Measurements from ENCODE around the gene NOTCH1.

The NOTCH1 gene

DNA sequence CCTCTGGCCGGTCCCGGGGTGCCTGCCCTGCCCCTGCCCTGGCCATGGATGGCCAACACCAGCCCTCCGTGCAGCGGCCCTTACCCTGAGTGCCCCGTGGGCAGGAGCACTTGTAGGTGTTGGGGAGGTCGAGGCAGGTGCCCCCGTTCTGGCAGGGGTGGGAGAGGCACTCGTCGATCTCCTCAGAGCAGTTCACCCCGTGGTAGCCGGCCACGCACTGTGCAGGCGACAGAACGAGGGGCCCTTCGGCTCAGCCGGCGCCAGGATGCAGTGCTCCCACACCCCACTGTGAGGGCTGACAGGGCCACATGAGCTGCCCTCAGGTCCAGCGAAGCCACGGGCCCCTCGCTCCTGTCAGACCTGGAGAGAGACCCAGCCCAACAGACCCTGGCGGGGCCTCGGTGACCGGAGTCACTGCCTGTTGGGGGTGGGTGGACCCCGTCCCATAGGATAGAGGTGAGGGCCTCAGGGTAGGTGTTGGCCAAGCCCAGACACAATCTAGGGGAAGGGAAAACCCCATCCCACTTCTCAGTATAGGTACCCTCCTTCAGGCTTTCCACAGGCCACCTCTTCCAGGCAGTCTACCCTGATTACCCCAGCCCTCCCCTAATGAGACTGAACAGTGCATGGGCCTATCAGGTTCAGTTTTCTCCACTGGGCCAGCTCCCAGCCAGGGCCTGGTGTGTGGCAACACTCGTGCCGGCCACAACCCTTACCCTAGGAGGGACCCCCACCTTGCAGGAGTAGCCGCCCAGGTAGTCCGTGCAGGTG lies 38.4 kb downstream of the NOTCH1 start:
- no peak for DNase-seq (ENCODE audit: low read depth)
- TF ChIP-seq CTCF (conservative IDR thresholded peaks at IDR 0.05; ENCODE audit: low read length) = no peak
- H3K4me3 ChIP-seq (ENCODE audit: low read length) = no peak overlapping the region

GRCh38 chr9:136506425-136506824 lies 39.4 kb downstream of the NOTCH1 start:
- TF ChIP-seq CTCF (conservative IDR thresholded peaks at IDR 0.05; ENCODE audit: low read length) = no peak
- H3K4me3 ChIP-seq (ENCODE audit: low read length) = no peak overlapping the region
- no peak for DNase-seq (ENCODE audit: low read depth)

DNA sequence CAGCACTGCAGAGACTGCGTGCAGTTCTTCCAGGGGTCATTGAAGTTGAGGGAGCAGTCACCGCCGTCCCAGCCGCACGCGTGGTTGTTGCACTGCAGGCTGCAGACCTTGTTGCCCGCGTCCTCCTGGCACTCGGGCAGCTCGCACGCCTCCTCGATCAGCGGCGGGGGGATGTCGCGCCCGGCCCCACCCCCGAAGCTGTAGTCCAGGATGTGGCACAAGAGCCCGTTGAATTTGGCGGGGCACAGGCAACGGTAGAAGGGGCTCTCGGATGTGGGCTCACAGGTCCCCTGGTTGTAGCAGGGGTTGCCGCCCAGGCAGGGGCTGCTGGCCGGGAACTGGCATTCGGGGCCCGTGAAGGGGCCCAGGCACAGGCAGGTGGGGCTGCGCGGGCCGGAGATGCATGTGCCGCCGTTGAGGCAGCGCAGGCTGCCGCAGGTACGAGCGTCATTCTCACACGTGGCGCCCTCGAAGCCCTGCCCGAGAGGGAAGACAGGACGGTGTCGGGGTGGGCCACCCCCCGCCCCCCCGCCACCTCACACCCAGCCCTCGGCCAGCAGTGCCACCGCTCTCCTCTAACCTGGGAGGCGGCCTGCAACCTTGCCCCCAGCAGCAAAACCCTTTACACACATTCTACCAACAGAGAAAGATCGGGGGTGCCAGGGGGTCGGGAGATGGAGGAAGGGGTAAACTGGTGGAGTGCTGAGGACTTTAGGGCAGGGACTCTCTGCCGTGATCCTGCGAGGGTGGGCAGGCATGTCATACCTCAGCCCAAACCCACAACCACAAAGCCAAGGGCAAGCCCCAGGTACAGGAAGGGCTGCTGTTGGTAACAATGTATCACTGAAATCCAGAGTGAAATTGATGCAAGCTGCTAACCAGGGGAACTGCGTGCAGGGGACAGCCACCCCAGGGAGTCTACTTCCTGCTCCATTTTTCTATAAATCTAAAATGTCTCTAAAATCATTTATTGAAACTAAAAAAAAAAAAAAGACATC lies 40.1 kb downstream of the NOTCH1 start:
- no peak overlapping the region for H3K4me3 ChIP-seq (ENCODE audit: low read length)
- DNase-seq (ENCODE audit: low read depth) = no peak
- TF ChIP-seq CTCF (conservative IDR thresholded peaks at IDR 0.05; ENCODE audit: low read length) = no peak

DNA sequence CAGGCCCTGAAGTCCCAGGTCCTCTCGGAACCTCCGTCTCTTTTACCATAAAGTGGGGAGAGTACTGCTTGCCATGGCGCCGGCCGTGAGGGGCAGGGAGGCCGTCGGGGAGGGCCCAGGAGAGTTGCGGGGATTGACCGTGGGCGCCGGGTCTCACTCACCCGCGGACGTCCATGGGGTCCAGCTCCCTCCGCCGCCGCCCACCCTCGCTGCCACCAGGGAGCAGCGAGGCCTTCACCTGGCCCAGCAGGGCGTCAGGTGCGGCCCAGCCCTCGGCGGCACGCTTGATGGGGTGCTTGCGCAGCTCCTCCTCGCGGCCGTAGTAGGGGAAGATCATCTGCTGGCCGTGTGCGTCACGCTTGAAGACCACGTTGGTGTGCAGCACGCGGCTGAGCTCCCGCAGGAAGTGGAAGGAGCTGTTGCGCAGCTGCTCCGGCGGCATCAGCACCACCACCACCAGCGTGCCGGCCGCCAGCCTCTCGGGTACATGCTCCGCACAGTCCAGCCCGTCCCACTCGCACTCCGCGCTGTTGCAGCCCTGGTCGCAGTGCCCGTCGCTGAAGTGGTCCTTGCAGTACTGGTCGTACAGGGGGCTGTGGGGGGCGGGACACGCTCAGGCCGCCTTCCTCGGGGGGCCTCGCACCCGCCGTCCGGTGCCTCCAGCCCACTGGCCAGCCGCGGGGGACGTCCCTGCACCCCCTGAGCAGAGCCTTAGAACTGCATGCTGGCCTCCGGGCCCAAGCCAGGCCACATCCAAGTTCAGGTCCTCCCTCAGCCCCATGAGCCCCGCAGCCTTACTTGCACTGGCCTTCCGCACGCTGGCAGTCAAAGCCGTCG lies 41.1 kb downstream of the NOTCH1 start:
- no peak overlapping the region for H3K4me3 ChIP-seq (ENCODE audit: low read length)
- DNase-seq (ENCODE audit: low read depth) = no peak
- TF ChIP-seq CTCF (conservative IDR thresholded peaks at IDR 0.05; ENCODE audit: low read length) = no peak

GRCh38 chr9:136502940-136503550 lies 42.8 kb downstream of the NOTCH1 start:
- no peak for DNase-seq (ENCODE audit: low read depth)
- no peak for TF ChIP-seq CTCF (conservative IDR thresholded peaks at IDR 0.05; ENCODE audit: low read length)
- no peak overlapping the region for H3K4me3 ChIP-seq (ENCODE audit: low read length)

- H3K4me3 ChIP-seq (ENCODE audit: low read length) = no peak overlapping the region
- no peak for TF ChIP-seq CTCF (conservative IDR thresholded peaks at IDR 0.05; ENCODE audit: low read length)
- no peak for DNase-seq (ENCODE audit: low read depth)
Observed at GRCh38 chr9:136502196-136502595, 43.7 kb downstream of the NOTCH1 start.
